Measurements from ENCODE around the gene RPS25.

- TF ChIP-seq CTCF (IDR thresholded peaks at IDR 0.05) (no peak), POLR2AphosphoS5 (IDR thresholded peaks at IDR 0.05; ENCODE audit: low read depth, low read length) (no peak), GABPA (IDR thresholded peaks at IDR 0.05; ENCODE audit: low read depth) (no peak), TAF1 (IDR thresholded peaks at IDR 0.05; ENCODE audit: borderline replicate concordance, low read depth, low read length) (no peak), RFX5 (IDR thresholded peaks at IDR 0.05; ENCODE audit: low read length) (no peak), FOXJ3 (CRISPR knock-in tag; IDR thresholded peaks at IDR 0.05) (no peak)
Observed at GRCh38 chr11:118988280-118988679, 29.9 kb downstream of the RPS25 start.

All from SK-N-SH (cell line).